HG03066 (cell line): ENCODE measurements around the gene GDF10.

Source experiments
- ATAC-seq: cut with Tn5 transposase; IDR thresholded peaks from one replicate; pipeline ENCODE4 v1.9.1; 2021; ENCODE audit warnings: low read depth; ENCODE audit not compliant: unreplicated experiment

The GDF10 gene

DNA sequence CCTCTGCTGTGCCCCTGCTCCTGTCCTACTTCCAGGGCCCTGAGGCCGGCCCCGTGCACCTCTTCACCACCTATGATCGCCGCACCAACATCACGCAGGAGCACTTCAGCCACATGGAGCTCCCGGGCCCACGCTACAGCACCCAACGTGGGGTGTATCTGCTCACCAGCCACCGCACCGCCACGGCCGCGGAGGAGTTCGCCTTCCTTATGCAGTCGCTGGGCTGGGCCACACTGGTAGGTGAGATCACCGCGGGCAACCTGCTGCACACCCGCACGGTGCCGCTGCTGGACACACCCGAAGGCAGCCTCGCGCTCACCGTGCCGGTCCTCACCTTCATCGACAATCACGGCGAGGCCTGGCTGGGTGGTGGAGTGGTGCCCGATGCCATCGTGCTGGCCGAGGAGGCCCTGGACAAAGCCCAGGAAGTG, 50.0 kb downstream of the GDF10 start:
- ATAC-seq, result no peak

DNA sequence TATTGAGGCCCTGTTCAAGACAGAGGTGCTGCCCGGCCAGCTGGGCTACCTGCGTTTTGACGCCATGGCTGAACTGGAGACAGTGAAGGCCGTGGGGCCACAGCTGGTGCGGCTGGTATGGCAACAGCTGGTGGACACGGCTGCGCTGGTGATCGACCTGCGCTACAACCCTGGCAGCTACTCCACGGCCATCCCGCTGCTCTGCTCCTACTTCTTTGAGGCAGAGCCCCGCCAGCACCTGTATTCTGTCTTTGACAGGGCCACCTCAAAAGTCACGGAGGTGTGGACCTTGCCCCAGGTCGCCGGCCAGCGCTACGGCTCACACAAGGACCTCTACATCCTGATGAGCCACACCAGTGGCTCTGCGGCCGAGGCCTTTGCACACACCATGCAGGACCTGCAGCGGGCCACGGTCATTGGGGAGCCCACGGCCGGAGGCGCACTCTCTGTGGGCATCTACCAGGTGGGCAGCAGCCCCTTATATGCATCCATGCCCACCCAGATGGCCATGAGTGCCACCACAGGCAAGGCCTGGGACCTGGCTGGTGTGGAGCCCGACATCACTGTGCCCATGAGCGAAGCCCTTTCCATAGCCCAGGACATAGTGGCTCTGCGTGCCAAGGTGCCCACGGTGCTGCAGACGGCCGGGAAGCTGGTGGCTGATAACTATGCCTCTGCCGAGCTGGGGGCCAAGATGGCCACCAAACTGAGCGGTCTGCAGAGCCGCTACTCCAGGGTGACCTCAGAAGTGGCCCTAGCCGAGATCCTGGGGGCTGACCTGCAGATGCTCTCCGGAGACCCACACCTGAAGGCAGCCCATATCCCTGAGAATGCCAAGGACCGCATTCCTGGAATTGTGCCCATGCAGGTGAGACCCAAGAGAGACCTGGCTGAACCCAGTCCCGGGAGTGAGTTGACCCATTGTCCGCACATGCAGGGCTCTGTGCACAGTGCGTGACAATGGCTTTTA, 51.0 kb downstream of the GDF10 start:
- ATAC-seq, result no peak

DNA sequence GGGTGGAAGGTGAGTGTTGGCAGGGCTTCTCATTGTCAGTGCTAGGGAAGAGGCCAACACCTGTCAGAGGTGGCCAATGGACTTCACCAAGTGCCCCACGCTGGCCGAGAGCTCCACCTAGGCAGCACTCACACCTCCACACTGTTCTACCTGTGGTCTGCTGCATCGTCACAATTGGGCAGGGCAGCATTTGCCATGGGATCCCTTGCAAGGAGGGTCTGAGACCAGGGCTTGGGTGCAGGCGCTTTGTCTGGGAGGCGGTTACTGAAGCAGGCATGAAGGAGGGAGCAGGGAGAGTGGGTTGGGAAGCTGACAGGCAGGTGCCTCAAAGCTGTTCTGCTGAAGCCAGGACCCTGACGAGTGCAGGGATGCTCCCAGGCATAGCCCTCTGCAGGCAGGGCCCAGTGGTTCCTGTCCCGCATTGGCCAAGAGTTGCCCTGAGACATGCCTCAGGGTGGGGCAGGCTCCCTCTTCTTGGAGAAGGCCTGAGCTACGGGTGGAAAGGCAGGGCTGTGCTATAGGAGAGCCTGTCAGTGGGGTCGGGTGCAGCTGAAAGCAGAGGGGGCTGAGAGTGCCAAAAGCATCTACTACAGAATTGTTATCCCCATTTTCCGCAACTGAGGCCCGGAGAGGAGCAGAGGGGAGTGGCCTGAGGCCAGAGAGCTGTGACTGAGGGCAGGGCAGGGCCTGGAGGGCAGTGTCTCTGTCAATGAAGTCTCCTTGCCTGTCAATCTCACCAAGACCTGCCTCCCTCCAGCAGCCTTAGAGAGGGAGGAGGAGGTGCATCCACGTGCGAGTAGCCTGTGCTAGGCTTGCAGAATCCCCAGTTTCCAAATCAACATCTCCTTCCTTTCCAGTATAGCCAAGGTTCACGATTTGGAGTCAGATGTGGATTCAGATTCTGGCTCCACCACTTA, 52.2 kb downstream of the GDF10 start:
- ATAC-seq, result no peak

DNA sequence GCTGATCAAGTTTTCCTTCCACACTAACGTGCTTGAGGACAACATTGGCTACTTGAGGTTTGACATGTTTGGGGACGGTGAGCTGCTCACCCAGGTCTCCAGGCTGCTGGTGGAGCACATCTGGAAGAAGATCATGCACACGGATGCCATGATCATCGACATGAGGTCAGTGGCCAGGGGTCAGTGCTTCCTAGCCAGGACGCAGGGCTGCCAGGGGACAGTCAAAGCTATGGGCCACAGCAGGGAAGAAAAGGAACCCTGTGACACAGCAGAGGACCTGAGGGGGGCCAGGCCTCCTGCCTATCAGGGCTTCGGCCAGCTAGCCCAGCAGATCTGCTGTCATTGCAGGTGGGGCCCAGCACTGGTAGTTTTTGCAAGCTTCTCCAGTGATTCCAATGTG, 53.4 kb downstream of the GDF10 start:
- ATAC-seq, result no peak

DNA sequence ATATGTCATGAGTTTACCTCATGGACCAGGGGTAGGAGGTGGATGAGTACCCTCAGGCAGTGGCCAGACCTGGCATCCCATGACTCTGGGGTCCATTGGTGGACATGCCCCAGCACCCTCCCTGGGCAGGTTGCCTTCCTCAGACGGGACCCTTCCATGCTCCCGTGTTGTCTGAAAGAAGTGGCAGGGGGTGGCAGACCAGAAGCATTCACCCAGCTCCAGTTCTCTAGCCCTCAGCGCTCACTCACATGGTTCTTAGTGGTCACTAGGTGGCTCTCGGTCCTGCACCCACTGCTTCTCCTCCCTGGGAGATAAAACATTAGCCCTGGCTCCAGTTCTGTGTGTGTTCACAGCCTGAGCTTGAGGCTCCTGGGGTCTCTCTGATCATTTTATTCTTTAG, 54.2 kb downstream of the GDF10 start:
- ATAC-seq, result no peak

DNA sequence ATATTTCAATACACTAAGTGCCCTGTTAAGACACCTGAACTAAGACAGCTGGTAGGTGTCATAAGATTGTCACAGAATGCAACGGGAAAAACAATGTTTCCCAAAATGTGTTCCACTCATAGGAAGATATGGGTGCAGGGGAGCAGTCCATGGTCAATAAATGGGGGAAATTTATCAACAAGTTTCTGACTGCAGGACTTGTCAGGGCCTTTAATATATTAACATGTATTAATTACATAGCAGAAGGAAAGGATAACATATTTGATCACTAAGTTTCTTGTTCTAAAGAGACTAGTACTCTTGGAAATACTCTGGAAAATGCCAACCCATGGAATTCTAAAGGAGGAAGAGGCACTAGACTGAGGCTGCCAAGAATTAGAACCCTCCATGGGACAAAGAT, 54.9 kb downstream of the GDF10 start:
- ATAC-seq, result no peak

DNA sequence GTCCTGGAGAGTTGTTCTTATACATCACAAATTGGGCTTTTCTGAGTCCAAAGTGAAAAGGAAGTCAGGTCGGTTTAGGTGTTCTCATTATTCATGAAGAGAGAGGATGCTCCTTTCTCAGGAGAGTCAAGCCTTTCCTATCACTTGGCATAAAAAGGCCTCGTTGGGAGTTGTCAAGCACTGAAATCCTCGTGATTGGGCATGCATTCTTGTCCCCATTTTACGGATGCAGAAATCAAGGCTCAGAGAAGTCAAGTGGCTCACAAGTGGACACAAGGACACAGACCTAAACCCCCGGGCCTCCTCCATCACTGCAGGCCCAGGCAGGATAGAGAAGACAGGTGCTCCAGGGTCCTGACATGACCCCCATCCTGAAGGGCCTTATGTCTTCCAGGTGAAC, 56.7 kb downstream of the GDF10 start:
- ATAC-seq, result no peak

DNA sequence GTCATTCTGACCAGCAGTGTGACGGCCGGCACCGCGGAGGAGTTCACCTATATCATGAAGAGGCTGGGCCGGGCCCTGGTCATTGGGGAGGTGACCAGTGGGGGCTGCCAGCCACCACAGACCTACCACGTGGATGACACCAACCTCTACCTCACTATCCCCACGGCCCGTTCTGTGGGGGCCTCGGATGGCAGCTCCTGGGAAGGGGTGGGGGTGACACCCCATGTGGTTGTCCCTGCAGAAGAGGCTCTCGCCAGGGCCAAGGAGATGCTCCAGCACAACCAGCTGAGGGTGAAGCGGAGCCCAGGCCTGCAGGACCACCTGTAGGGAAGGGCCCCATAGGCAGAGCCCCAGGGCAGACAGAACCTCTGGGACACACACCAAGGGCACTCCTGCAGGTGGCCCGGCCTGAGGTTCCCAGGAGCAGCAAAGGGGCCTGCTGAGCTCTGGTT, 57.2 kb downstream of the GDF10 start:
- no peak for ATAC-seq

DNA sequence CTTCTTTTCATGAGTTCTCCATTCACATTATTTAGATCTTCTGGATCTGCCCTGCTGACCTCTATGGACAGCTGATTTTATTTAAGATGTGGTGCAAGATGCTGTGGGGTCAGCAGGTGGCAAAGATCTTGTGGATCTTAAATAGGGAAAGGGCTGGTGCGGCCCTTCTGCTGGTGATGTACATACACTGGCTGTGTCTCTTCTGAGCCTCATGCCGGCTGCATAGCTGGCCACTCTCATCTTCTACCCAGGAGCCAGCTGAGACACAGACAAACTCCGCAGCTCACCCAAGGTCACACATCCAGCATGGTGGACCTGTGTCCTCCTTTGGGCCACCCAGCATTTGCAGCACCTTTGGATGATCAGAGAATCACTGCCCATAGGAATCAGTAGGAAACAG, 57.9 kb downstream of the GDF10 start:
- ATAC-seq, result no peak

DNA sequence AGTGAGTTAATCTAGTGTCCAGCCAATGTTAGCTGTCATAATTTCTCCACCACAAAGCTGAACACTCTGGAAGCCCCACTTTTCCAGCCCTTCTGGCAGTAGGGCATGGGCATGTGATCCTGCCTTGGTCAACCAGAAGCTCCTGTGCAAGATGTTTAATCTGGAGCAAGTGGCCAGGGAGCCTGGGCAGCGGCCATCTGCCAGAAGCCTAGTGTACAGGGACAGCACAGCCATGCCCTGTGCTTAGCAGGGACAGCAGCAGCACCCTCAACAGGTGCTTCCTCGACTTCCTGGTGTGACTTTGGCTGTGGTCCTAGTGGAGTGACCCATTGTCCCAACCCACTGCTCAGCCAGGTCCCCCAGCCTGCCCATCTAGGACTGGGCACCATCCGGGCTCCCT, 58.5 kb downstream of the GDF10 start:
- no peak for ATAC-seq

DNA sequence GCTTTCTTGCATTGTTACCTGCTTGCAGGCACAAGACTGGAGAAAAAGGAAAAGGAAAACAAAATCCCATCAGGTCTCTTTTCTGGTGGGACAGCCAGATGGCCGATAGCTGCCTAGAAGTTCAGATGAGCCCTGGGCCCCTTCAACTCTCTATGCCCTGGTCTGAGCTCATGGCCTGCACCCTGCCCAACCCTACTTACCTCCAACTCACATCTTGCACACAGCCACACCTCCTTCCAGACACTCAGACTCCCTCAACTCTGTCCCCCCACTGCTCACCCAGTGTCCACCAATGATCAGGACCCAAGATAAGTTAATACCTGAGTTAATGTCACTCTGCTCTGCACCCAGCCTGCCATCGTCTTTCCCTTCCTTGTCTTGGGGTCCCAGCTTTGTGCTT, 59.1 kb downstream of the GDF10 start:
- no peak for ATAC-seq

DNA sequence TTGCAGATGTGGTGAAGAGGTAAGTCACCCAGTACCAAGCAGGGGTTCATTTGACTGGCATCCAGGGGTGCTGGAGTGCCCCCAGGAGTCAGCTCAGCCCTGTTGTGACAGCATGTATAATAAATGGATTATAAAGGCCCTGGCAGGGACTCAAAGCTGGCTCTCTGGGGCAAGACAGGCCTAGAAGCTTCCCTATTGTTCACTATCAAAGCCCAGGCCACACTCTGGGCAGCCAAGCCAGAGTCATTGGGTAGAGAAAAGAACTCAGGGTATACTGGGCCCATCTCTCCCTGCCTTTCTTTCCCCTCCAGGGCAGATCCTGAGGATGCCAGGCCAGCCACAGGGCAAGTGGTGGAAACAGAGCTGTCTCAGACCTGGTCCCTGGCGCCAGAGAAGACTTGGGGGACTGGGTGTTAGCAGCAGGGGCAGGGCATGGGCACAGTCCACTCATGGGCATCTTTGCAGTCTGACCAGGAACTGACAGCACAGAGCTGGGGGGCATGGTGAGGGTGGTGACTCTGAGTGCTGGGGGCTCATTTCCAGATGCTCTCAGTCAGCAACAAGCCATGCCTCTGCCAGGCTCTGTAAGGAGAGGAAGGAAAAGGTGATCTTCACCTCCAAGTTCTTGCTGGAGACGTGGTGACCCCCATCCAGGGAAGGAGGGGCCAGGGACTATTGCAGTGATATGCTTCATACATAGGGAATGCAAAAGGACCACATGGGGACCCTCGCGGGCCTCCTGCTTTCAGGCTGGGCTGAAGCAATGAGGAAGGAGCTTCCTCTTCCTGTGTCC, 59.8 kb downstream of the GDF10 start:
- no peak for ATAC-seq

DNA sequence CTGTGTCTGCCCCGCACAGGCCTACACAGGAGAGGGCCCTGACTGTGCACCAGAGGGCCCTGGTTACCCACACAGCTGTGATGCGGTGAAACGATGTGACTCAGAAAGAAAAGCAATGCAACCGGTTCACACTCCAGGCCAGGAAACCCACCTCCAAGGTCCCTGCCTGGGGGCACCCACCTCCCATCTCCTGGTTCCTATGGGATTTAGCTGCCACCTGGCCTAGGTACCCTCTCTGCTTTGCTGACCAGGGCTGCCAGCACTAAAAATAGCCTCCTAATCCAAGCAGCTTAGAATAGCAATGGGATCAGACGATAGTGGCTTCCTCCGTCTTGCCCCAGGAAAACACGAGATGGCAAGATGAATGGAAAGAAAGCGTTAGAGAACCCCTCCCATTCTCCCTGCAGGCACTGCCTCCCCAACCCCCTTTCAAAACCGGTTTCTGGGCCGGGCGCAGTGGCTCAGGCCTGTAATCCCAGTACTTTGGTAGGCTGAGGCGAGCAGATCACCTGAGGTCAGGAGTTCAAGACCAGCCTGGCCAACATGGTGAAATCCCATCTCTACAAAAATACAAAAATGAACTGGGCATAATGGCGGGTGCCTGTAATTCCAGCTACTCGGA, 60.5 kb downstream of the GDF10 start:
- ATAC-seq, result no peak

DNA sequence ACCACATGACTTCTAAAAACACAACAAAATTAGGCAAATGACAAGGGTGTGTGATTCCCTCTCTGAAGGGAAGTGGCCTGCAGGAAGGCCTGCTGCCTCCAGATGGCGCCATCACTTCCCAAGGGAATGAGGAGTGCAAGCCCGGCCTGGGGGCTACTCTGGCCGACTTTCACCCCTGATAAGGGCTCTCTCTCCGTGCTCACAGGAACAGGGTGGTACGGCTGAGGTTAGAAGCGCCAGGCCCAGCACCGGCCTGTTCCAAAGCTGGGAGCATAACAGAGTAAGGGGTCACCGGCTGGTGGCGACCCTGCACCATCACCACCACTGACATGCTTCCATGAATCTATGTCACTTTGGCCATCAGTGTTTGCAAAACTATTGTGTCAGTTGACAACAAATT, 61.3 kb downstream of the GDF10 start:
- no peak for ATAC-seq

DNA sequence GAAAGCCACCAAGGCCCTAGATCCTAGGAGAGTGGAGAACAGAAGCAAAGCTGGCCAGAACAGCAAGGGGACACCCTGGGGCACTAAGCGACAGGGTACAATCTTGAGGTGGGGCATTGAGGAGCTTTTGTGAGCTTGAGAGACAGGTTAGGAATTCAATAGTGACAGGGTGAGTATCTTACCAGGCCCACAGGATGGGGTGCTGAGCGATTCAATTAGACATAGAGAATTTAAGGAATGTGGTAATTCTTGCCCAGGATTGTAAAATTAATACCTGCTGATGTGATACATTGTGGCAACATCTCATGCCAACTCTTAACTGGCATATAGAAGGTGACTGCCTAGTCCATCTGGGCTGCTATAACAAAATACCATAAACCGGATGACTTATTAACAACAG, 62.2 kb downstream of the GDF10 start:
- no peak for ATAC-seq
